A673 (cell line): ENCODE results near the gene KCNJ18.
"Not testable (repeated sequence)": the region's sequence is repeated elsewhere in the genome, so short reads cannot be mapped to it uniquely, and the experiment has no call there.

Experiments
- EZH2 ChIP-seq: fragments of 200-600 bp; sonication (generic); IDR thresholded peaks from 2 replicates; pipeline ENCODE4 v1.6.1; 2017; ENCODE audit warnings: borderline replicate concordance, low read depth, mild to moderate bottlenecking, mixed read lengths, antibody characterized with exemption, low read length; ENCODE audit not compliant: poor library complexity, severe bottlenecking
- TF ChIP-seq, protein P1 (sequence below): fragments of 300-800, 200-600 bp; sonication (generic); conservative IDR thresholded peaks from 2 replicates; pipeline ENCODE4 v1.5.1; 2017; ENCODE audit warnings: low read depth, mild to moderate bottlenecking, antibody characterized with exemption, low read length, moderate library complexity, mixed read lengths

- TF ChIP-seq, protein P1, sequence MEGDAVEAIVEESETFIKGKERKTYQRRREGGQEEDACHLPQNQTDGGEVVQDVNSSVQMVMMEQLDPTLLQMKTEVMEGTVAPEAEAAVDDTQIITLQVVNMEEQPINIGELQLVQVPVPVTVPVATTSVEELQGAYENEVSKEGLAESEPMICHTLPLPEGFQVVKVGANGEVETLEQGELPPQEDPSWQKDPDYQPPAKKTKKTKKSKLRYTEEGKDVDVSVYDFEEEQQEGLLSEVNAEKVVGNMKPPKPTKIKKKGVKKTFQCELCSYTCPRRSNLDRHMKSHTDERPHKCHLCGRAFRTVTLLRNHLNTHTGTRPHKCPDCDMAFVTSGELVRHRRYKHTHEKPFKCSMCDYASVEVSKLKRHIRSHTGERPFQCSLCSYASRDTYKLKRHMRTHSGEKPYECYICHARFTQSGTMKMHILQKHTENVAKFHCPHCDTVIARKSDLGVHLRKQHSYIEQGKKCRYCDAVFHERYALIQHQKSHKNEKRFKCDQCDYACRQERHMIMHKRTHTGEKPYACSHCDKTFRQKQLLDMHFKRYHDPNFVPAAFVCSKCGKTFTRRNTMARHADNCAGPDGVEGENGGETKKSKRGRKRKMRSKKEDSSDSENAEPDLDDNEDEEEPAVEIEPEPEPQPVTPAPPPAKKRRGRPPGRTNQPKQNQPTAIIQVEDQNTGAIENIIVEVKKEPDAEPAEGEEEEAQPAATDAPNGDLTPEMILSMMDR = not testable (repeated sequence)
- not testable (repeated sequence) for TF ChIP-seq EZH2
Measured at GRCh38 chr17:21673451-21674241, 18.7 kb upstream of the KCNJ18 start.
